Measurements from ENCODE around the gene TRUB2.
A peak's percentile ranks its signal among the peaks of the same experiment; 100 is the strongest.

Gene TRUB2

DNA sequence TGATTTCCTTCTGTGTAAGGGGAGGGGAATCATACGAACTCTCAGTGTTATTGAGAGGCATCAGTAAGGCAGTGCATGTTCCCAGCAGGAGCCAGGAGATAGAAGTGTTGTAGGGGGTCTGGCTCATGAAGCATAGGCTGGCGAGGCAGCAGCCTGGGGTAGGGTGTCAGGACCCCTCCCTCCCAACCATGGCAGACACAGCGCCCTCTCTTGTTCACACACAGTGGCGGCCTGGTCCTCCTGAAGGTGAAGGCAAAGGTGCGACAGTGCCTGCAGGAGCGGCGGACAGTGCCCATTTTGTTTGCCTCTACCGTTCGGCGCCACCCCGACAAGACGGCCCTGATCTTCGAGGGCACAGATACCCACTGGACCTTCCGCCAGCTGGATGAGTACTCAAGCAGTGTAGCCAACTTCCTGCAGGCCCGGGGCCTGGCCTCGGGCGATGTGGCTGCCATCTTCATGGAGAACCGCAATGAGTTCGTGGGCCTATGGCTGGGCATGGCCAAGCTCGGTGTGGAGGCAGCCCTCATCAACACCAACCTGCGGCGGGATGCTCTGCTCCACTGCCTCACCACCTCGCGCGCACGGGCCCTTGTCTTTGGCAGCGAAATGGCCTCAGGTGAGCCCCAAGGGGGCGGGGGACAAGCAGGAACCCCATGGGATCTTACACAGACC, 22.8 kb upstream of the TRUB2 start:
- Histone ChIP-seq H3K36me3 (ENCODE audit: control insufficient read depth, low read length) (peaks cover 59% of the 10 kb centered on the region), H3K9me2 (replicated peaks; ENCODE audit: control insufficient read depth, low read length) (no peaks in the 10 kb centered on the region), H3K9me3 (ENCODE audit: control insufficient read depth, insufficient read depth, low read length) (no peaks in the 10 kb centered on the region), H4K20me1 (ENCODE audit: control insufficient read depth, insufficient read depth, low read depth, low read length) (no peaks in the 10 kb centered on the region), H3F3A (ENCODE audit: control insufficient read depth, insufficient read depth) (no peaks in the 10 kb centered on the region; the same call in 1 of the 2 replicates), H3K4me3 (ENCODE audit: low read length) (no peak overlapping the region), H3K27ac (ENCODE audit: low read depth, low read length) (no peak overlapping the region), H3K4me1 (ENCODE audit: control insufficient read depth, low read length) (peaks cover 8% of the 10 kb centered on the region), H3K79me2 (ENCODE audit: control insufficient read depth, low read length) (peaks cover 8% of the 10 kb centered on the region), H3K4me2 (ENCODE audit: low read length) (no peak overlapping the region), H3K27me3 (ENCODE audit: control insufficient read depth, low read length) (no peaks in the 10 kb centered on the region)
- TF ChIP-seq CTCF (IDR thresholded peaks at IDR 0.05; ENCODE audit: low read depth, low read length, poor library complexity, severe bottlenecking) (peak; percentile 26), EZH2phosphoT487 (IDR thresholded peaks at IDR 0.05; ENCODE audit: borderline replicate concordance, low read length) (no peak)

GRCh38 chr9:128343855-128344254, 21.6 kb upstream of the TRUB2 start:
- Histone ChIP-seq H3K4me1 (ENCODE audit: control insufficient read depth, low read length) (peaks cover 13% of the 10 kb centered on the region), H3K4me3 (ENCODE audit: low read length) (no peak overlapping the region), H3K4me2 (ENCODE audit: low read length) (no peak overlapping the region), H3K9me3 (ENCODE audit: control insufficient read depth, insufficient read depth, low read length) (no peaks in the 10 kb centered on the region), H3F3A (ENCODE audit: control insufficient read depth, insufficient read depth) (peaks cover 5% of the 10 kb centered on the region; the same call in 1 of the 2 replicates), H3K27me3 (ENCODE audit: control insufficient read depth, low read length) (no peaks in the 10 kb centered on the region), H3K27ac (ENCODE audit: low read depth, low read length) (no peak overlapping the region), H3K79me2 (ENCODE audit: control insufficient read depth, low read length) (peaks cover 8% of the 10 kb centered on the region), H4K20me1 (ENCODE audit: control insufficient read depth, insufficient read depth, low read depth, low read length) (no peaks in the 10 kb centered on the region), H3K9me2 (replicated peaks; ENCODE audit: control insufficient read depth, low read length) (no peaks in the 10 kb centered on the region), H3K36me3 (ENCODE audit: control insufficient read depth, low read length) (peaks cover 49% of the 10 kb centered on the region)
- TF ChIP-seq EZH2phosphoT487 (IDR thresholded peaks at IDR 0.05; ENCODE audit: borderline replicate concordance, low read length) (no peak), CTCF (IDR thresholded peaks at IDR 0.05; ENCODE audit: low read depth, low read length, poor library complexity, severe bottlenecking) (no peak)

- Histone ChIP-seq H3K9me3 (ENCODE audit: control insufficient read depth, insufficient read depth, low read length) (no peaks in the 10 kb centered on the region), H3K79me2 (ENCODE audit: control insufficient read depth, low read length) (peaks cover 8% of the 10 kb centered on the region), H3K27ac (ENCODE audit: low read depth, low read length) (no peak overlapping the region), H3K4me1 (ENCODE audit: control insufficient read depth, low read length) (peaks cover 13% of the 10 kb centered on the region), H3K9me2 (replicated peaks; ENCODE audit: control insufficient read depth, low read length) (no peaks in the 10 kb centered on the region), H4K20me1 (ENCODE audit: control insufficient read depth, insufficient read depth, low read depth, low read length) (no peaks in the 10 kb centered on the region), H3K4me2 (ENCODE audit: low read length) (no peak overlapping the region), H3F3A (ENCODE audit: control insufficient read depth, insufficient read depth) (peaks cover 5% of the 10 kb centered on the region; the same call in 1 of the 2 replicates), H3K36me3 (ENCODE audit: control insufficient read depth, low read length) (peaks cover 43% of the 10 kb centered on the region), H3K4me3 (ENCODE audit: low read length) (no peak overlapping the region), H3K27me3 (ENCODE audit: control insufficient read depth, low read length) (no peaks in the 10 kb centered on the region)
- no peak for TF ChIP-seq CTCF (IDR thresholded peaks at IDR 0.05; ENCODE audit: low read depth, low read length, poor library complexity, severe bottlenecking)
- no peak for TF ChIP-seq EZH2phosphoT487 (IDR thresholded peaks at IDR 0.05; ENCODE audit: borderline replicate concordance, low read length)
These were observed 20.9 kb upstream of the TRUB2 start for GRCh38 chr9:128342971-128343680.
